Prostate gland (tissue), 2 donors: ENCODE data around the gene TBC1D5.

ENCODE experiments used
- POLR2A ChIP-seq: fragments of 450-650 bp; IDR thresholded peaks from one replicate; pipeline ENCODE4 v1.6.1; 2016; ENCODE audit warnings: antibody characterized with exemption, mild to moderate bottlenecking
- POLR2AphosphoS5 ChIP-seq: sonication (generic); formaldehyde crosslinking; IDR thresholded peaks from one replicate; pipeline ENCODE4 v1.6.1; 2017; ENCODE audit warnings: antibody characterized with exemption
- TF ChIP-seq, protein P1 (sequence below), 4 experiments: fragments of 200-600 bp in 2 of 4; fragments of 450-650 bp in 2 of 4; sonication (generic) in 2 of 4; IDR thresholded peaks; 1 replicate in 3 of 4; 2 replicates in 1 of 4; pipeline ENCODE4 v1.5.1; 2016 to 2019; ENCODE audit warnings: antibody characterized with exemption in 4 of 4, mild to moderate bottlenecking in 2 of 4, moderate library complexity in 2 of 4

DNA sequence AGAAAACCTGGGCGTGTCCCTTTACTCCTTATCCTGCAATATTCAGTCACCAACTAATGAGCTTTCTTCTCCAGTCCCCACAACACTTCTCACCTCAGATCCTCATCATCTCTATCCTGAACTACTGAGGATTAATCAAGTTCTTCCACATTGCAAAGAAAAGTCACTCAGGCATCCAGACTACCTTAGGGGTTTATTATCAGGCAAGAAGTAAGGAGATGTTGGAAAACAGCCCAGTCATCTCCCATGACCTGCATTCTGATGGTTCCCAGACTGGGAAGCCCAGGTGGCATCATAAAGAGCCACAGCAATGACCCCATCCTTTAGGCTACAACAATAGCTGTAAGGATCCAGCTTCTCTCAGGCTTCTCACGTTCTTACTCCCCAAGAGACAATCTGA, 3.5 kb upstream of the TBC1D5 start:
- TF ChIP-seq POLR2A (no peak), POLR2AphosphoS5 (no peak)
- TF ChIP-seq, protein P1, sequence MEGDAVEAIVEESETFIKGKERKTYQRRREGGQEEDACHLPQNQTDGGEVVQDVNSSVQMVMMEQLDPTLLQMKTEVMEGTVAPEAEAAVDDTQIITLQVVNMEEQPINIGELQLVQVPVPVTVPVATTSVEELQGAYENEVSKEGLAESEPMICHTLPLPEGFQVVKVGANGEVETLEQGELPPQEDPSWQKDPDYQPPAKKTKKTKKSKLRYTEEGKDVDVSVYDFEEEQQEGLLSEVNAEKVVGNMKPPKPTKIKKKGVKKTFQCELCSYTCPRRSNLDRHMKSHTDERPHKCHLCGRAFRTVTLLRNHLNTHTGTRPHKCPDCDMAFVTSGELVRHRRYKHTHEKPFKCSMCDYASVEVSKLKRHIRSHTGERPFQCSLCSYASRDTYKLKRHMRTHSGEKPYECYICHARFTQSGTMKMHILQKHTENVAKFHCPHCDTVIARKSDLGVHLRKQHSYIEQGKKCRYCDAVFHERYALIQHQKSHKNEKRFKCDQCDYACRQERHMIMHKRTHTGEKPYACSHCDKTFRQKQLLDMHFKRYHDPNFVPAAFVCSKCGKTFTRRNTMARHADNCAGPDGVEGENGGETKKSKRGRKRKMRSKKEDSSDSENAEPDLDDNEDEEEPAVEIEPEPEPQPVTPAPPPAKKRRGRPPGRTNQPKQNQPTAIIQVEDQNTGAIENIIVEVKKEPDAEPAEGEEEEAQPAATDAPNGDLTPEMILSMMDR (IDR thresholded peaks at IDR 0.05) = no peak
